22Rv1 (cell line): ENCODE data around the gene HTR3D.

Experiments
- H3K27ac ChIP-seq: fragments of 450-650 bp; 2 replicates; pipeline ENCODE4 v1.5.1; 2017
- CTCF ChIP-seq: fragments of 450-650 bp; IDR thresholded peaks from 2 replicates; pipeline ENCODE4 v1.5.1; 2017; ENCODE audit warnings: mild to moderate bottlenecking
- ZFX ChIP-seq: fragments of 450-650 bp; IDR thresholded peaks from 2 replicates; pipeline ENCODE4 v1.6.1; 2017; ENCODE audit warnings: antibody characterized with exemption, borderline replicate concordance

HTR3D gene

GRCh38 chr3:183991403-183991802, 40.1 kb upstream of the HTR3D start:
- no peak overlapping the region for H3K27ac ChIP-seq
- TF ChIP-seq CTCF (no peak), ZFX (no peak)

- TF ChIP-seq ZFX = no peak
- no peak for TF ChIP-seq CTCF
- H3K27ac ChIP-seq = no peak overlapping the region
Observed at GRCh38 chr3:184001761-184002160, 29.8 kb upstream of the HTR3D start.

GRCh38 chr3:184002469-184002868, 29.1 kb upstream of the HTR3D start:
- TF ChIP-seq ZFX (no peak), CTCF (no peak)
- no peak overlapping the region for H3K27ac ChIP-seq

GRCh38 chr3:184003187-184003967, 28.2 kb upstream of the HTR3D start:
- no peak overlapping the region for H3K27ac ChIP-seq
- TF ChIP-seq ZFX (no peak), CTCF (no peak)

GRCh38 chr3:184004476-184004875, 27.1 kb upstream of the HTR3D start:
- TF ChIP-seq CTCF (no peak), ZFX (no peak)
- H3K27ac ChIP-seq = no peak overlapping the region

GRCh38 chr3:184005941-184006507, 25.5 kb upstream of the HTR3D start:
- H3K27ac ChIP-seq = peak overlapping the region; percentile 89
- TF ChIP-seq ZFX (no peak), CTCF (no peak)

GRCh38 chr3:184007143-184007813, 24.3 kb upstream of the HTR3D start:
- peak; percentile 27; the same call in 1 of the 2 replicates for TF ChIP-seq CTCF
- H3K27ac ChIP-seq = peak overlapping the region; percentile 89
